Fibroblast of lung (primary cell): Measurements from ENCODE around the gene BDP1. TPM values are rescaled to one million over a fixed set of nuclear protein-coding genes. Genes with fewer than 3 reads are reported as not detected.
A peak's percentile ranks its signal among the peaks of the same experiment; 100 is the strongest.
"Not testable (repeated sequence)": the region's sequence is repeated elsewhere in the genome, so short reads cannot be mapped to it uniquely, and the experiment has no call there.

Source experiments
- DNase-seq, 2 donors: peaks; one replicate each; pipeline versions ENCODE4 v3.0.0 to v3.0.0-alpha.2; 2010; ENCODE audit warnings: low read depth in 2 of 2
- H2AFZ ChIP-seq: 2 replicates; pipeline ENCODE4 v1.5.1; 2012; ENCODE audit warnings: low read length, control low read depth, inconsistent platforms
- H3K27ac ChIP-seq: 2 replicates; pipeline ENCODE4 v1.5.1; 2011; ENCODE audit warnings: low read length, control low read depth; ENCODE audit not compliant: insufficient read depth
- H3K27me3 ChIP-seq: 2 replicates; pipeline ENCODE4 v1.5.1; 2011; ENCODE audit warnings: mild to moderate bottlenecking, low read length; ENCODE audit not compliant: control insufficient read depth, insufficient read depth
- H3K36me3 ChIP-seq: 2 replicates; pipeline ENCODE4 v1.5.1; 2011; ENCODE audit warnings: low read length; ENCODE audit not compliant: control insufficient read depth, insufficient read depth
- H3K4me1 ChIP-seq: 2 replicates; pipeline ENCODE4 v1.5.1; 2011; ENCODE audit warnings: low read length; ENCODE audit not compliant: control insufficient read depth, insufficient read depth; ENCODE audit errors: extremely low read depth
- H3K4me2 ChIP-seq: 2 replicates; pipeline ENCODE4 v1.5.1; 2011; ENCODE audit warnings: low read length, control low read depth; ENCODE audit not compliant: insufficient read depth; ENCODE audit errors: extremely low read depth
- H3K4me3 ChIP-seq, 4 experiments: fragments of 200-600 bp in 1 of 4; sonication (generic) in 1 of 4; replicated peaks in 1 of 4; 2 replicates each; pipeline ENCODE4 v1.5.1; 2011 to 2016; ENCODE audit warnings: low read length in 4 of 4, low read depth in 3 of 4, mild to moderate bottlenecking in 3 of 4, control low read depth in 2 of 4, inconsistent platforms in 1 of 4, mixed read lengths in 1 of 4; ENCODE audit not compliant: insufficient read depth in 1 of 4; ENCODE audit errors: control extremely low read depth in 1 of 4
- H3K79me2 ChIP-seq: 2 replicates; pipeline ENCODE4 v1.5.1; 2012; ENCODE audit warnings: mild to moderate bottlenecking, low read length, inconsistent platforms; ENCODE audit not compliant: control insufficient read depth, insufficient read depth
- H3K9ac ChIP-seq: 2 replicates; pipeline ENCODE4 v1.5.1; 2011; ENCODE audit warnings: mild to moderate bottlenecking, low read length, control low read depth; ENCODE audit not compliant: insufficient read depth
- H3K9me3 ChIP-seq: 2 replicates; pipeline ENCODE4 v1.5.1; 2012; ENCODE audit warnings: low read depth, low read length; ENCODE audit not compliant: control insufficient read depth, insufficient read depth
- H4K20me1 ChIP-seq: 2 replicates; pipeline ENCODE4 v1.5.1; 2011; ENCODE audit warnings: low read length; ENCODE audit not compliant: control insufficient read depth, insufficient read depth; ENCODE audit errors: extremely low read depth
- CTCF ChIP-seq, 2 donors: IDR thresholded peaks in 1 of 2; conservative IDR thresholded peaks in 1 of 2; 1 replicate in 1 of 2; 2 replicates in 1 of 2; pipeline ENCODE4 v1.5.1; 2011 to 2012; ENCODE audit warnings: low read length in 2 of 2, control low read depth in 1 of 2, inconsistent platforms in 1 of 2, low read depth in 1 of 2, mild to moderate bottlenecking in 1 of 2
- EZH2 ChIP-seq: IDR thresholded peaks from 2 replicates; pipeline ENCODE4 v1.5.1; 2012; ENCODE audit warnings: low read length, control low read depth, mild to moderate bottlenecking; ENCODE audit errors: missing control alignments
- polyA minus RNA-seq: library from RNA; depleted of rRNA, polyadenylated mRNA; stranded (reverse); fragments of >200 nt; gene quantifications from 2 replicates; pipeline ENCODE4 v1.2.3, GENCODE V29; 2011; ENCODE audit warnings: low replicate concordance
- polyA plus RNA-seq, 2 donors: library from polyadenylated mRNA; depleted of rRNA in 1 of 2; stranded (reverse) in 1 of 2; unstranded in 1 of 2; fragments of >200 nt; gene quantifications; 2 replicates each; pipeline ENCODE4 v1.2.1, GENCODE V29; 2011 to 2012; ENCODE audit warnings: missing spikeins in 1 of 2
- total RNA-seq: library from RNA; depleted of rRNA; stranded (reverse); fragments of >200 nt; gene quantifications from 2 replicates; pipeline ENCODE4 v1.2.1, GENCODE V29; 2014

Gene BDP1
- total RNA-seq, result 18.5 and 21.3 TPM in 2 replicates
- polyA plus RNA-seq, result 10.7 and 13.3 TPM in 2 replicates
- 6.5 and 8.7 TPM in 2 replicates for polyA plus RNA-seq (2012)
- 2.7 and 4.4 TPM in 2 replicates for polyA minus RNA-seq

GRCh38 chr5:71455427-71456361 lies at the start of gene BDP1:
TSS of gene BDP1 (plus strand) at chr5:71455651. CDS start at chr5:71455878, 227 bp downstream.
- DNase-seq, result peak; percentile 91 to 94
- Histone ChIP-seq H3K36me3 (peaks cover 2% of the 10 kb centered on the region), H3K4me3 (peak within 1 kb of the TSS; percentile 83 to 99 (median 90)), H3K79me2 (peaks cover 28% of the 10 kb centered on the region), H3K9me3 (no peaks in the 10 kb centered on the region), H2AFZ (peak within 1 kb of the TSS; percentile 73), H3K9ac (peak within 1 kb of the TSS; percentile 91), H4K20me1 (no peaks in the 10 kb centered on the region), H3K4me1 (no peaks in the 10 kb centered on the region), H3K4me2 (peak within 1 kb of the TSS; percentile 90), H3K27me3 (peaks cover 1% of the 10 kb centered on the region), H3K27ac (peak within 1 kb of the TSS; percentile 88)
- TF ChIP-seq EZH2 (no peak), CTCF (conservative IDR thresholded peaks at IDR 0.05 in 1 of 2, IDR thresholded peaks at IDR 0.05 in 1 of 2; ENCODE audit: low read depth in 1 of 2, low read length in 2 of 2) (peak; percentile 36 to 37)

GRCh38 chr5:71410088-71410487 lies 45.4 kb upstream of the BDP1 start:
- H3K4me2 ChIP-seq, H3K4me3 ChIP-seq, H3K27ac ChIP-seq, H3K27me3 ChIP-seq, DNase-seq, H3K79me2 ChIP-seq, H3K4me1 ChIP-seq, H3K9ac ChIP-seq, H4K20me1 ChIP-seq, H3K9me3 ChIP-seq, H2AFZ ChIP-seq, H3K36me3 ChIP-seq: not testable (repeated sequence)

GRCh38 chr5:71415626-71416025 lies 39.8 kb upstream of the BDP1 start:
- H4K20me1 ChIP-seq, H2AFZ ChIP-seq, H3K9me3 ChIP-seq, H3K27me3 ChIP-seq, H3K9ac ChIP-seq, DNase-seq, H3K4me3 ChIP-seq, H3K36me3 ChIP-seq, H3K79me2 ChIP-seq, H3K27ac ChIP-seq, H3K4me1 ChIP-seq, H3K4me2 ChIP-seq: not testable (repeated sequence)

- not testable (repeated sequence) for H3K27ac ChIP-seq, H3K27me3 ChIP-seq, H3K4me1 ChIP-seq, H3K9ac ChIP-seq, H2AFZ ChIP-seq, H3K4me2 ChIP-seq, H3K79me2 ChIP-seq, H4K20me1 ChIP-seq, H3K36me3 ChIP-seq, DNase-seq, H3K9me3 ChIP-seq, H3K4me3 ChIP-seq
Measured at GRCh38 chr5:71418026-71418425, 37.4 kb upstream of the BDP1 start.

GRCh38 chr5:71421278-71421677 lies 34.2 kb upstream of the BDP1 start:
- not testable (repeated sequence) for H3K36me3 ChIP-seq, H3K9ac ChIP-seq, H3K4me3 ChIP-seq, H3K4me1 ChIP-seq, H3K27ac ChIP-seq, H3K79me2 ChIP-seq, H3K9me3 ChIP-seq, H4K20me1 ChIP-seq, H3K4me2 ChIP-seq, H3K27me3 ChIP-seq, DNase-seq, H2AFZ ChIP-seq

GRCh38 chr5:71423896-71424295 lies 31.6 kb upstream of the BDP1 start:
- H3K9me3 ChIP-seq, H3K27me3 ChIP-seq, H3K79me2 ChIP-seq, H3K4me2 ChIP-seq, H3K4me1 ChIP-seq, DNase-seq, H3K27ac ChIP-seq, H3K4me3 ChIP-seq, H4K20me1 ChIP-seq, H2AFZ ChIP-seq, H3K36me3 ChIP-seq, H3K9ac ChIP-seq: not testable (repeated sequence)
